Measurements from ENCODE around the gene CEP250.
"Not testable (repeated sequence)": the region's sequence is repeated elsewhere in the genome, so short reads cannot be mapped to it uniquely, and the experiment has no call there.

The CEP250 gene, protein sequence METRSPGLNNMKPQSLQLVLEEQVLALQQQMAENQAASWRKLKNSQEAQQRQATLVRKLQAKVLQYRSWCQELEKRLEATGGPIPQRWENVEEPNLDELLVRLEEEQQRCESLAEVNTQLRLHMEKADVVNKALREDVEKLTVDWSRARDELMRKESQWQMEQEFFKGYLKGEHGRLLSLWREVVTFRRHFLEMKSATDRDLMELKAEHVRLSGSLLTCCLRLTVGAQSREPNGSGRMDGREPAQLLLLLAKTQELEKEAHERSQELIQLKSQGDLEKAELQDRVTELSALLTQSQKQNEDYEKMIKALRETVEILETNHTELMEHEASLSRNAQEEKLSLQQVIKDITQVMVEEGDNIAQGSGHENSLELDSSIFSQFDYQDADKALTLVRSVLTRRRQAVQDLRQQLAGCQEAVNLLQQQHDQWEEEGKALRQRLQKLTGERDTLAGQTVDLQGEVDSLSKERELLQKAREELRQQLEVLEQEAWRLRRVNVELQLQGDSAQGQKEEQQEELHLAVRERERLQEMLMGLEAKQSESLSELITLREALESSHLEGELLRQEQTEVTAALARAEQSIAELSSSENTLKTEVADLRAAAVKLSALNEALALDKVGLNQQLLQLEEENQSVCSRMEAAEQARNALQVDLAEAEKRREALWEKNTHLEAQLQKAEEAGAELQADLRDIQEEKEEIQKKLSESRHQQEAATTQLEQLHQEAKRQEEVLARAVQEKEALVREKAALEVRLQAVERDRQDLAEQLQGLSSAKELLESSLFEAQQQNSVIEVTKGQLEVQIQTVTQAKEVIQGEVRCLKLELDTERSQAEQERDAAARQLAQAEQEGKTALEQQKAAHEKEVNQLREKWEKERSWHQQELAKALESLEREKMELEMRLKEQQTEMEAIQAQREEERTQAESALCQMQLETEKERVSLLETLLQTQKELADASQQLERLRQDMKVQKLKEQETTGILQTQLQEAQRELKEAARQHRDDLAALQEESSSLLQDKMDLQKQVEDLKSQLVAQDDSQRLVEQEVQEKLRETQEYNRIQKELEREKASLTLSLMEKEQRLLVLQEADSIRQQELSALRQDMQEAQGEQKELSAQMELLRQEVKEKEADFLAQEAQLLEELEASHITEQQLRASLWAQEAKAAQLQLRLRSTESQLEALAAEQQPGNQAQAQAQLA (N-terminal part only)

GRCh38 chr20:35454881-35455609, at the start of gene CEP250:
TSS of gene CEP250 (plus strand) at chr20:35455598. CDS start at chr20:35462368, 6,770 bp downstream.
- peak; percentile 97 for DNase-seq

- no peak for DNase-seq
These were observed 49.6 kb upstream of the CEP250 start for GRCh38 chr20:35405775-35406174.

GRCh38 chr20:35408270-35408669, 47.1 kb upstream of the CEP250 start:
- no peak for DNase-seq

DNA sequence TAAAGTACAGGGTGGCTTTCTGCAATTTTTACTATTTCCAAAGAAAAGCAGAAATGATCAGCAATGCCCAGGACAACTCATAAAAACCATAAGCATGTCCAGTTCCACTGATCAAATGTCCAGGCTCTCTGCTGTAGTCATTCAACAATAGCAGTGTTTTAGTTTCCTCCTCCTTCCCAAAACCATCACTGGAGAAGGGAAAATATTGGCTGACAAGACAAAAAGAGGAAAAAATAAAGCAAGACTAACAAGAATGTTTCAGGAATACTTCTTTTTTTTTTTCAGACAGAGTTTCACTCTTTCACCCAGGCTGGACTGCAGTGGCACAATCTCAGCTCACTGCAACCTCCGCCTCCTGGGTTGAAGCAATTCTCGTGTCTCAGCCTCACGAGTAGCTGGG, 45.9 kb upstream of the CEP250 start:
- no peak for DNase-seq

GRCh38 chr20:35410613-35411012, 44.8 kb upstream of the CEP250 start:
- DNase-seq: no peak

DNA sequence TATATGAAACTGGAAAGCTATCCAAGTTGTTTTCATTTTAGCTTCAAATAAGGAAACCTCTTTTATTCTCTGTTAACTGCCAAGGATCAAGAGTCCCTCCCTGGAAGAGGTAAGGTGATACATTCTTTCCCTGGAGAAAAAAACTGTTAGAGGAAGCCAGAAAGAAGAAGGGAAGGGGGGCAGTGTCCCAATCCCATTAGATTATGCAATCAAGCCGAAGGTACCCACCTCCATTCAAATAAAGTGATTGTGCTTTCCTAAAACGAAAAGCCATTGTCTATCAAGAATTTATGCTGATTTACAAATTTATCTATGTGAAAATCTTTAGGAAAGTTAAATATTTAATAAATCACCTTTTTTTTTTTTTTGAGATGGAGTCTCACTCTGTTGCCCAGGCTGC, 34.1 kb upstream of the CEP250 start:
- no peak for DNase-seq

DNA sequence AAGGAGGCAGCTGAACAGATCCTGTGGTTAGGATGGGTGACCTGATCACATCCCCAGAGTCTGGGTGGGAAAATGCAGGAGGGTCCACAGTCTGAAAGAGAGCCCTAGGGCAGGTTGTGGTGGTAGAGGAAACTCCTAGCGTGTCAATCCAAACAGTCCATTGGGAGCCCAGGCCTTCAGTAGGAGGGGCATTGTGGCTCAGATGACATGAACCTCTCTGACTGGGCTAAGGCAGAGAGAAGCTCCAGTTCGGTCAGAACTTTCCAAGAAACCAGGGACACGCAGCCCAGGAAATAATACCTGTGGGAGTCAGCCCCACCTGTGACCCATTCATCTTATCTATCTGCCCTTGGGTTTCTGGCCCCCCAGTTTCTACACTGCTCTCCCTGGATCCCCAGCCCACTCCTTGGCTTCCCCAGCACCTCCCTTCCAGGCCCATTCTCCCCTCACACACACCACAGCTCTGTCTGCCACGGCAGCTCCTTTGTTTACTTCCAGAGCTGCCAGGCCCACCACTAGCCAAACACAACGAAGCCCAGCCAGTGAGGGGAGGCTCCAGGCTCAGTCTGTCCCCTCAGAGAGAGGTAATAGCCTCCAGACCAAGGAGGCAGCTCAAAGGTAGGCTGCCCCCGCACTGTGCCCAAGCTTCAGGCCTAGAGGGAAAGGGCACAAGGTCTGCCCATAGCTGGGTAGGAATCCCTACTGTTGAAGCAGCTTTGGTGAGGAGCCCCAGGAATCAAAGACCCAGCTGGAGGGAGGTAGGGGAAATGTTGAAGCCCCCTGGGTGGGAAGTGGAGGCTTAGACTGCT, 23.6 kb upstream of the CEP250 start:
- no peak for DNase-seq

DNA sequence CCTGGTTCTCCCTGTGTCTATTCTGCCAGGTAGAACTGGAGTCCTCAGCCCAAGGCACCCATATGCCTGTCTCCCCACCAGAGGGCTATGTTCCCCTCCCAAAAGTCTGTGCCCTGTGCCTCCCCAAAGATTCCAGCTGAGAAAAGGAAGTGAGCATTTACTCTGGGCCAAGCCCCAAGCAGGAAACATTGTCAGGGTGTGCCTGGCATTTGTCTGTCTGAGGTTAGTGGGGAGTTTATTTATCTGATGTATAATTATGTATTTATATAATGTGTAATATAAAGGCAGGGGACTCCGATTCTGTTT, 23.0 kb upstream of the CEP250 start:
- no peak for DNase-seq

GRCh38 chr20:35433337-35433736, 22.1 kb upstream of the CEP250 start:
- no peak for DNase-seq

DNA sequence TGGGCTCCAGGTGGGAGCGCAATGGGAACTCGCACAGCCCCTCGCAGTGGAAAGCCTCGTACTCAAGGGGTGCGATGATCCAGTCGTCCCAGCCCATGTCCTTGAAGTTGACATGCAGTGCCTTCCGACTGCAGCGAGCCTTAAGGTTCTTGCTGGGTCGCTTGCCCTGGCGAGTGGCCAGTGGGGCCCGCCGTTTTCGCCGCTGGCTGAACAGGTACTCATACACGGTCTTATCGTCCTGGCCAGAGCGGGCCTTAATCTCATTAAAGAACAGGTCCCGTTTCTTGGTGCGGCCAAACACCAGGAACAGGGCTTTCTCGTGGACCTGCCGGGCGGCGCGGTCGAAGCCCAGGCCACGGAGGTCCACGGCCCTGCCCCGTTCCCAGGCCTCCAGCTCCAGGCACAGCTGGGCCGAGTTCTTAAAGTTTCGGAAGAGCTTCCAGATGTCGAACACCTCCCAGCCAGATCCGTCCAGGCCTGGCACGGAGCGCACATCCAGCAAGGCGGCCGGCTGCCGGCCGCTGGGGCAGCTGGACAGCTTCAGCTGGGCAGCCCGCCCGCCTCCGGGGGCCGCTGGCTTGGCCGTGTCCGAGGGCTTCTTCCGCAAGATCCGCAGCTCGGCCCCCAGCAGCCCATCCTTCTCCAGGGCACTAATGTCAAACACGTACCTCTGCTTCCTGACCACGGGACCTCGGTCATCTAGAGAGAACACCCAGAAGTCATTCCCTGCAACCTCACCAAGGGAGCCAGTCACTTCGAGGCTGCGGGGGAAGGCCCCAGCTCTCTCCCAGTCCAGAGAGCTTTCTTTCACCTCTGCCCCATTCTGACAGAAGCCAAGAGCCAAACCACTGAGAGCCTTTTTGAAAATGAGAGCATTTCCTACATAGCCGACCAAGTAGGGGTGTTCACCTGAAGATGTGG, 21.1 kb upstream of the CEP250 start:
- DNase-seq: no peak

- DNase-seq: no peak
These were observed 19.2 kb upstream of the CEP250 start for GRCh38 chr20:35436177-35436573.

DNA sequence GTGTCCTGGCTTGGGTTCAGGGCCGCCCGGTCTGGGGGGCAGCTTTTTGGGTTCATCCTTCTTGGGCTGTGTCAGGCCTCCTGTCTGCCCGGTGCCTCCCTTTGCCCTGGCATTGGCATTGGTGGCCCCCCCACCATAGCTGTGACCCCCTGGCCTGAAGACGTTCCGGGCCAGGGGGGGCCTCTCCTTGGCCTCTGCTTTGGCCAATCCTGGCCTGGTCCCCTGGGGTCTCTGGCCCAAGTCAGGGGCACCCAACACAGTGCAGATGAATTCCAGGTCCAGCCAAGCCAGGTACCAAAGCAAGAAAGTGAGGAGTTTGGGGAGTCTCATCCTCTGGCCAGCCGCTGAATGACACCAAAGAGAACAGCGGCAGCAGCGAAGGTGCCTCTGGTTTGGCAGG, 17.8 kb upstream of the CEP250 start:
- no peak for DNase-seq

GRCh38 chr20:35443003-35443402, 12.4 kb upstream of the CEP250 start:
- DNase-seq: no peak

- DNase-seq: no peak
These were observed 11.2 kb upstream of the CEP250 start for GRCh38 chr20:35444226-35444625.

DNA sequence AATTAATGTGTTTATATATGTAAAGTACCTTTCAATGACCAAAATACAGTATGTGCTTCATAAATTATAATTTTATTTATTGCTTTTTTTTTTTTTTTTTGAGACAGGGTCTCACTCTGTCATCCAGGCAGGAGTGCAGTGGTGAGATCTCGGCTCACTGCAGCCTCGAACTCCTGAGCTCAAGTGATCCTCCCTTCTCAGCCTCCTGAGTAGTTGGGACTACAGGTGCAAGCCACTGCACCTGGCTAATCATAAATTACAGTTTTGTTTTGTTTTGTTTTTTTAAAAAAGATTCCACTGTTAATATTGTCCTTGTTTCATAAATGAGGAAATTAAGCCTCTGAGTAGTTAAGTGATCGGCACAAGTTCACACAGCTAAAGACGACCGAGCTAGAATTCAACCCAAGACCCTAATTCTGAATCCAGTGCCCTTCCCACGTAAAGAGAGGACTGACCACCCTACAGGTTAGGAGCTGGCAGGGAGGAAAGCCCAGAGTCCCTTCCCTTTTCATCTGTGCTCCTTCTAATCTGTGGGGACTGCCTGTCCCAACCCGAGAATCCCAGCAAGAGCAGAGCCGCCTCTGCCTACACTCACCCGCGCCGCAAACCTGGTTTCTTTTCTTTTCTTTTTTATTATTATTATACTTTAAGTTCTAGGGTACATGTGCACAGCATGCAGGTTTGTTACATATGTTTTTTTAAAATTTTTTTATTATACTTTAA, 8.9 kb upstream of the CEP250 start:
- DNase-seq: no peak

DNA sequence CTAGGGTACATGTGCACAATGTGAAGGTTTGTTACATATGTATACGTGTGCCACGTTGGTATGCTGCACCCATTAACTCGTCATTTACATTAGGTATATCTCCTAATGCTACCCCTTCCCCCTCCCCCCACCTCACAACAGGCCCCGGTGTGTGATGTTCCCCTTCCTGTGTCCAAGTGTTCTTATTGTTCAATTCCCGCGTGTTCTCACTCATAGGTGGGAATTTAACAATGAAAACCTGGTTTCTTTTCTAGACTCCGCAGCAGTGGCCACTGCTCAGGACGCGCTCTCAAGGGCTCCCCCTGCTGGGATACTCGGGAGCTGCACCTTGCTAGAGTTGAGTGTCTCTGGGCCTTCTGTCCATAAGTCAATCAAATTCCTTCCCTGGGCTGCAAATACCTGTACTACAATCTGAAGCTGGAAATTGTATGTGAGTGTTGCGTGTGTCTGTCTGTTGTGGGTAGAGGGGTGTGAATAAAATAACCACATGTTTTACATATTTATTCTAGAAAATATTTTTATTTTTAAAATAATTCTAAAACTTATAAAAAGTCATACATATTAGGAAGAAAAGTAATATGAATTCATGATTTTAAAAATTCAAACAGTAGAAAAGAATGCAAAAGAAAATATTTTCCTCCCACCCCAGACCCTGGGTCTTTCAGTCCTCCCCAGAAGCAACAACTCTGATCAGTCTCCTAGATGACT, 8.2 kb upstream of the CEP250 start:
- peak; percentile 85 for DNase-seq

DNA sequence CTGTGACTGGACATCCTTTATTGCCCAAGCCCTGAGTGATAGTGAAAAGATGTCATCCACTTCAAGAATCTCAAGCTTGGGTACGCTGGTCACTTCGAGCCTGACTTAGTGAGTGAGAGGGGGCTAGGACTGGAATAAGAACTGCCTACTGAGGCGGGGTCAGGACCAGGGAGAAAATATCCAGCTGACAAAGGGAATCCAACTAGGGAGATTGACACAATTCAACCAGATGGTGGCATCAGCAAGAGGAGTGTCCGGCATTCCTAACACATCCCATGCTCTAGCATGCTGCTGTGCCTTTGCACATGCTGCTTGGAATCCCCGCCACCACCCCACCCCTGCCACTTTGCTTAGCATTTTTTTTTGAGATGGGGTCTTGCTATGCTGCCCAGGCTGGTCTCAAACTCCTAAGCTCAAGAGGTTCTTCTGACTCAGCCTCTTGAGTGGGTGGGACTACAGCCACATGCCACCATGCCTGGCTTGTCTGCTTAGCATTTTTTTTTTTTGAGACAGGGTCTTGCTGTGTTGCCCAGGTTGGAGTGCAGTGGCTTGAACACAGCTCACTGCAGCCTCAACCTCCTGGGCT, 6.5 kb upstream of the CEP250 start:
- no peak for DNase-seq

- not testable (repeated sequence) for DNase-seq
These were observed 5.5 kb upstream of the CEP250 start for GRCh38 chr20:35449855-35450254.

- no peak for DNase-seq
These were observed 4.1 kb upstream of the CEP250 start for GRCh38 chr20:35451295-35451694.
